HepG2 (cell line): Measurements from ENCODE around the gene C9orf50. TPM values are rescaled to one million over a fixed set of nuclear protein-coding genes. Genes with fewer than 3 reads are reported as not detected.
A peak's percentile ranks its signal among the peaks of the same experiment; 100 is the strongest.

ENCODE experiments used
- HOXA3 ChIP-seq: sonication (generic); formaldehyde crosslinking; IDR thresholded peaks from 2 replicates; pipeline ENCODE4 v1.5.0; 2020; ENCODE audit warnings: missing genetic modification reagents
- KLF16 ChIP-seq, 2 experiments: sonication (generic) in 1 of 2; formaldehyde crosslinking in 1 of 2; IDR thresholded peaks; 2 replicates each; pipeline versions ENCODE4 v1.6.1 to v1.8.0; 2016 to 2023; ENCODE audit warnings: missing genetic modification reagents in 2 of 2, missing compliant biosample characterization in 1 of 2
- MAZ ChIP-seq, 2 experiments: sonication (generic) in 1 of 2; formaldehyde crosslinking in 1 of 2; IDR thresholded peaks; 2 replicates each; pipeline versions ENCODE4 v1.5.0 to v1.6.1; 2012 to 2020; ENCODE audit warnings: low read depth in 2 of 2, mild to moderate bottlenecking in 2 of 2, borderline replicate concordance in 1 of 2, improper control_type of control experiment in 1 of 2, low read length in 1 of 2, missing genetic modification reagents in 1 of 2, moderate library complexity in 1 of 2
- MEIS2 ChIP-seq: sonication (generic); formaldehyde crosslinking; IDR thresholded peaks from 2 replicates; pipeline ENCODE4 v1.9.0; 2021; ENCODE audit warnings: mild to moderate bottlenecking, missing genetic modification reagents
- POLR2G ChIP-seq: fragments of 200-400 bp; formaldehyde crosslinking; IDR thresholded peaks from 2 replicates; pipeline ENCODE4 v1.6.1; 2018; ENCODE audit warnings: mild to moderate bottlenecking, low read depth, low read length, moderate library complexity
- SKI ChIP-seq: fragments of 450-650 bp; IDR thresholded peaks from one replicate; pipeline ENCODE4 v1.6.1; 2018; ENCODE audit warnings: mild to moderate bottlenecking; ENCODE audit not compliant: partially characterized antibody
- TAF1 ChIP-seq: sonication (generic); formaldehyde crosslinking; IDR thresholded peaks from 2 replicates; pipeline ENCODE4 v1.4.0; 2020; ENCODE audit warnings: missing genetic modification reagents
- TRIM24 ChIP-seq: sonication (generic); formaldehyde crosslinking; IDR thresholded peaks from 2 replicates; pipeline ENCODE4 v1.8.0; 2022; ENCODE audit warnings: mild to moderate bottlenecking, missing genetic modification reagents
- ZBTB7A ChIP-seq: sonication (generic); formaldehyde crosslinking; IDR thresholded peaks from 2 replicates; pipeline ENCODE4 v1.8.0; 2022; ENCODE audit warnings: mild to moderate bottlenecking, missing genetic modification reagents
- ZMYM4 ChIP-seq: sonication (generic); formaldehyde crosslinking; IDR thresholded peaks from 2 replicates; pipeline ENCODE4 v1.8.1; 2023; ENCODE audit warnings: mild to moderate bottlenecking, missing genetic modification reagents
- ZNF263 ChIP-seq: sonication (generic); formaldehyde crosslinking; IDR thresholded peaks from 2 replicates; pipeline ENCODE4 v1.4.0; 2020; ENCODE audit warnings: missing genetic modification reagents
- ZNF331 ChIP-seq: sonication (generic); formaldehyde crosslinking; IDR thresholded peaks from 2 replicates; pipeline ENCODE4 v1.4.0; 2020; ENCODE audit warnings: missing genetic modification reagents
- ZNF563 ChIP-seq: sonication (generic); formaldehyde crosslinking; IDR thresholded peaks from 2 replicates; pipeline ENCODE4 v1.8.0; 2022; ENCODE audit warnings: mild to moderate bottlenecking, moderate library complexity, missing genetic modification reagents
- ZNF781 ChIP-seq: sonication (generic); formaldehyde crosslinking; IDR thresholded peaks from 2 replicates; pipeline ENCODE4 v1.5.1; 2020; ENCODE audit warnings: borderline replicate concordance, mild to moderate bottlenecking, missing genetic modification reagents; ENCODE audit errors: not compliant biosample characterization
- polyA plus RNA-seq, 8 experiments: library from polyadenylated mRNA; depleted of rRNA in 3 of 8; stranded (reverse) in 7 of 8; unstranded in 1 of 8; fragments of >200 nt; fragmentation: Illumina TruSeq in 4 of 8; extraction: Trizol in 4 of 8; gene quantifications; 2 replicates each; pipeline versions ENCODE4 v1.2.1 to v1.2.3, GENCODE V29; 2011 to 2016; ENCODE audit warnings: low read depth in 4 of 8, missing spikeins in 1 of 8, mixed read lengths in 1 of 8; ENCODE audit not compliant: insufficient read depth in 1 of 8
- total RNA-seq, 5 experiments: library from RNA; depleted of rRNA; stranded (reverse); fragments of >200 nt; fragmentation: Illumina TruSeq; extraction: Trizol; gene quantifications; 2 replicates each; pipeline ENCODE4 v1.2.3, GENCODE V29; 2016; ENCODE audit warnings: low read depth in 1 of 5
- TF ChIP-seq, protein P1 (sequence below): sonication (generic); formaldehyde crosslinking; IDR thresholded peaks from 2 replicates; pipeline ENCODE4 v1.4.0; 2020; ENCODE audit warnings: missing genetic modification reagents, borderline replicate concordance
- TF ChIP-seq, protein P2 (sequence below): sonication (generic); formaldehyde crosslinking; IDR thresholded peaks from 2 replicates; pipeline ENCODE4 v1.5.0; 2020; ENCODE audit warnings: mild to moderate bottlenecking, missing genetic modification reagents
- TF ChIP-seq, protein P3 (sequence below): sonication (generic); formaldehyde crosslinking; IDR thresholded peaks from 2 replicates; pipeline ENCODE4 v1.4.0; 2020; ENCODE audit warnings: missing genetic modification reagents

C9orf50 gene
- total and polyA plus RNA-seq, 2 of the 13 experiments (the other 11 are each of a cell fraction or from before 2014, with no cell fraction given): not detected

DNA sequence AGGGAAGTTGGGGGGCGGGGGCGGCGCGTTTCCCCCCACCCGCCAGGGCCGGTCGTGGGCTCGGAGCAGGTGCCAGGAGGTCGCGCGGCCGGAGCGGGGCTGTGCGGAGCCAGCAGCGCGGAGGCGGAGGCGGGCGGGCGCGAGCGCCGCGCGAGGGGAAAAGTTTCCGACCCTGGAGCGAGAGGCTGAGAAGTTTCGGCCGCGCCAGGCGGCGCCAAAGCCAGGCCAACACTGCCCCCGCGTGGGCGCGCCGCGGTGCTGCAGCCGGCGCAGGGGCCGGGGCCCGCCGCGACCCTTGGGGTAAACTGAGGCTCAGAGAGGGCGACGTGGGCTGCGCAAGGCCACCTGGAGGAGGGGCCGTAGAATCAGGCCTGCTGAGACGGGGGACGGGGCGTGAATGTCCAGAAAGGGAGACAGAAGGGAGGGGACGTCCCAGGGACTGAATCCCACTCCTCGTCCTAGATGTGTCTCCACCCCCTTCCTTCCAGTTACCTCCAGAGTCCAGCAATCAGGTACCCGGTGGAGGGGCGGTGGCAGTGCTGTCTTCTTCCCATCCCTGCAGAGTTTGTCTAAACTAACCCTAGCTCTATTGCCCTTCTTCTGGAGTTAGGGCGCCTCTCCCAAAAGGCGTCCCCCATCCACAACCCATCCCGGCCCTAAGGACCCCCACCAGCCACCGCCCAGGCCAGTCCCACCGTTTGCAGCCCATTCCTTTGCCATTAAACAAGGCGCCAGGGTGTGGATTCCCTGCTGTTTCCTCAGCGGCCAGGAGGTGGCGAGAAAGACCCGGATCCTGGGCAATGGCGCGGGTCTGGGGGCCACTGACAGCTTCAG, 10.2 kb downstream of the C9orf50 start (continued):
- TF ChIP-seq ZNF263 (CRISPR knock-in tag) (peak; percentile 57; the same call in 1 of the 2 replicates), ZNF781 (CRISPR knock-in tag) (peak; percentile 25), ZBTB7A (CRISPR knock-in tag) (peak; percentile 80), KLF16 (CRISPR knock-in tag; IDR thresholded peaks at IDR 0.05) (0 out of 4 replicates have a peak, but pooled peaks of 1 of the 2 experiments have one; percentile 30), ZNF331 (CRISPR knock-in tag) (no peak), TAF1 (CRISPR knock-in tag) (0 out of 2 replicates have a peak, but pooled peaks have one; percentile 7), MEIS2 (CRISPR knock-in tag) (0 out of 2 replicates have a peak, but pooled peaks have one; percentile 58), TRIM24 (CRISPR knock-in tag) (0 out of 2 replicates have a peak, but pooled peaks have one; percentile 27), HOXA3 (peak; percentile 67), POLR2G (peak; percentile 39; the same call in 1 of the 2 replicates), MAZ (IDR thresholded peaks at IDR 0.05; ENCODE audit: borderline replicate concordance, low read depth, low read length) (no peak; the same call in 1 of the 2 replicates), MAZ (CRISPR knock-in tag; IDR thresholded peaks at IDR 0.05; ENCODE audit: low read depth) (peak; percentile 68), ZNF563 (CRISPR knock-in tag) (no peak), SKI (peak; percentile 44), ZMYM4 (CRISPR knock-in tag) (peak; percentile 11; the same call in 1 of the 2 replicates)
- TF ChIP-seq, protein P1, sequence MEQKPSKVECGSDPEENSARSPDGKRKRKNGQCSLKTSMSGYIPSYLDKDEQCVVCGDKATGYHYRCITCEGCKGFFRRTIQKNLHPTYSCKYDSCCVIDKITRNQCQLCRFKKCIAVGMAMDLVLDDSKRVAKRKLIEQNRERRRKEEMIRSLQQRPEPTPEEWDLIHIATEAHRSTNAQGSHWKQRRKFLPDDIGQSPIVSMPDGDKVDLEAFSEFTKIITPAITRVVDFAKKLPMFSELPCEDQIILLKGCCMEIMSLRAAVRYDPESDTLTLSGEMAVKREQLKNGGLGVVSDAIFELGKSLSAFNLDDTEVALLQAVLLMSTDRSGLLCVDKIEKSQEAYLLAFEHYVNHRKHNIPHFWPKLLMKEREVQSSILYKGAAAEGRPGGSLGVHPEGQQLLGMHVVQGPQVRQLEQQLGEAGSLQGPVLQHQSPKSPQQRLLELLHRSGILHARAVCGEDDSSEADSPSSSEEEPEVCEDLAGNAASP: peak; percentile 37; the same call in 1 of the 2 replicates
- TF ChIP-seq, protein P2, sequence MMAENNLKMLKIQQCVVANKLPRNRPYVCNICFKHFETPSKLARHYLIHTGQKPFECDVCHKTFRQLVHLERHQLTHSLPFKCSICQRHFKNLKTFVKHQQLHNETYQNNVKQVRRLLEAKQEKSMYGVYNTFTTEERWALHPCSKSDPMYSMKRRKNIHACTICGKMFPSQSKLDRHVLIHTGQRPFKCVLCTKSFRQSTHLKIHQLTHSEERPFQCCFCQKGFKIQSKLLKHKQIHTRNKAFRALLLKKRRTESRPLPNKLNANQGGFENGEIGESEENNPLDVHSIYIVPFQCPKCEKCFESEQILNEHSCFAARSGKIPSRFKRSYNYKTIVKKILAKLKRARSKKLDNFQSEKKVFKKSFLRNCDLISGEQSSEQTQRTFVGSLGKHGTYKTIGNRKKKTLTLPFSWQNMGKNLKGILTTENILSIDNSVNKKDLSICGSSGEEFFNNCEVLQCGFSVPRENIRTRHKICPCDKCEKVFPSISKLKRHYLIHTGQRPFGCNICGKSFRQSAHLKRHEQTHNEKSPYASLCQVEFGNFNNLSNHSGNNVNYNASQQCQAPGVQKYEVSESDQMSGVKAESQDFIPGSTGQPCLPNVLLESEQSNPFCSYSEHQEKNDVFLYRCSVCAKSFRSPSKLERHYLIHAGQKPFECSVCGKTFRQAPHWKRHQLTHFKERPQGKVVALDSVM (CRISPR knock-in tag): peak; percentile 48
- TF ChIP-seq, protein P3, sequence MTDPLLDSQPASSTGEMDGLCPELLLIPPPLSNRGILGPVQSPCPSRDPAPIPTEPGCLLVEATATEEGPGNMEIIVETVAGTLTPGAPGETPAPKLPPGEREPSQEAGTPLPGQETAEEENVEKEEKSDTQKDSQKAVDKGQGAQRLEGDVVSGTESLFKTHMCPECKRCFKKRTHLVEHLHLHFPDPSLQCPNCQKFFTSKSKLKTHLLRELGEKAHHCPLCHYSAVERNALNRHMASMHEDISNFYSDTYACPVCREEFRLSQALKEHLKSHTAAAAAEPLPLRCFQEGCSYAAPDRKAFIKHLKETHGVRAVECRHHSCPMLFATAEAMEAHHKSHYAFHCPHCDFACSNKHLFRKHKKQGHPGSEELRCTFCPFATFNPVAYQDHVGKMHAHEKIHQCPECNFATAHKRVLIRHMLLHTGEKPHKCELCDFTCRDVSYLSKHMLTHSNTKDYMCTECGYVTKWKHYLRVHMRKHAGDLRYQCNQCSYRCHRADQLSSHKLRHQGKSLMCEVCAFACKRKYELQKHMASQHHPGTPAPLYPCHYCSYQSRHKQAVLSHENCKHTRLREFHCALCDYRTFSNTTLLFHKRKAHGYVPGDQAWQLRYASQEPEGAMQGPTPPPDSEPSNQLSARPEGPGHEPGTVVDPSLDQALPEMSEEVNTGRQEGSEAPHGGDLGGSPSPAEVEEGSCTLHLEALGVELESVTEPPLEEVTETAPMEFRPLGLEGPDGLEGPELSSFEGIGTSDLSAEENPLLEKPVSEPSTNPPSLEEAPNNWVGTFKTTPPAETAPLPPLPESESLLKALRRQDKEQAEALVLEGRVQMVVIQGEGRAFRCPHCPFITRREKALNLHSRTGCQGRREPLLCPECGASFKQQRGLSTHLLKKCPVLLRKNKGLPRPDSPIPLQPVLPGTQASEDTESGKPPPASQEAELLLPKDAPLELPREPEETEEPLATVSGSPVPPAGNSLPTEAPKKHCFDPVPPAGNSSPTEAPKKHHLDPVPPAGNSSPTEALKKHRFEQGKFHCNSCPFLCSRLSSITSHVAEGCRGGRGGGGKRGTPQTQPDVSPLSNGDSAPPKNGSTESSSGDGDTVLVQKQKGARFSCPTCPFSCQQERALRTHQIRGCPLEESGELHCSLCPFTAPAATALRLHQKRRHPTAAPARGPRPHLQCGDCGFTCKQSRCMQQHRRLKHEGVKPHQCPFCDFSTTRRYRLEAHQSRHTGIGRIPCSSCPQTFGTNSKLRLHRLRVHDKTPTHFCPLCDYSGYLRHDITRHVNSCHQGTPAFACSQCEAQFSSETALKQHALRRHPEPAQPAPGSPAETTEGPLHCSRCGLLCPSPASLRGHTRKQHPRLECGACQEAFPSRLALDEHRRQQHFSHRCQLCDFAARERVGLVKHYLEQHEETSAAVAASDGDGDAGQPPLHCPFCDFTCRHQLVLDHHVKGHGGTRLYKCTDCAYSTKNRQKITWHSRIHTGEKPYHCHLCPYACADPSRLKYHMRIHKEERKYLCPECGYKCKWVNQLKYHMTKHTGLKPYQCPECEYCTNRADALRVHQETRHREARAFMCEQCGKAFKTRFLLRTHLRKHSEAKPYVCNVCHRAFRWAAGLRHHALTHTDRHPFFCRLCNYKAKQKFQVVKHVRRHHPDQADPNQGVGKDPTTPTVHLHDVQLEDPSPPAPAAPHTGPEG (CRISPR knock-in tag): peak; percentile 99
